Progenitor cell of endocrine pancreas (in vitro differentiated cells): ENCODE measurements around the gene ZDHHC14. TPM values are rescaled to one million over a fixed set of nuclear protein-coding genes. Genes with fewer than 3 reads are reported as not detected.

Experiments
- DNase-seq: peaks from one replicate; pipeline ENCODE4 v3.0.0; 2021; ENCODE audit warnings: low spot score; ENCODE audit not compliant: unreplicated experiment
- H3K27ac Mint-ChIP-seq: 2 replicates; pipeline ENCODE4 v1.8.0; 2021; ENCODE audit warnings: mild to moderate bottlenecking, moderate library complexity, mixed read lengths
- H3K27me3 Mint-ChIP-seq: 2 replicates; pipeline ENCODE4 v1.8.0; 2021; ENCODE audit warnings: mixed read lengths
- H3K36me3 Mint-ChIP-seq: 2 replicates; pipeline ENCODE4 v1.8.0; 2022; ENCODE audit warnings: mixed read lengths; ENCODE audit not compliant: insufficient read depth
- H3K4me1 Mint-ChIP-seq: 2 replicates; pipeline ENCODE4 v1.8.0; 2021; ENCODE audit warnings: low read depth, mixed read lengths
- H3K4me3 Mint-ChIP-seq: 2 replicates; pipeline ENCODE4 v1.8.0; 2021; ENCODE audit warnings: low read depth, mild to moderate bottlenecking, moderate library complexity, mixed read lengths
- H3K9me3 Mint-ChIP-seq: 2 replicates; pipeline ENCODE4 v1.8.0; 2021; ENCODE audit warnings: low read depth, mixed read lengths
- total RNA-seq: library from RNA; stranded (reverse); gene quantifications from 2 replicates; pipeline ENCODE4 v1.2.1, GENCODE V29; 2021
- TF ChIP-seq, protein P1 (sequence below): fragments of 200-600 bp; sonication (generic); IDR thresholded peaks from one replicate; pipeline ENCODE4 v1.5.0; 2021; ENCODE audit warnings: antibody characterized with exemption, mild to moderate bottlenecking; ENCODE audit not compliant: unreplicated experiment

ZDHHC14 gene
- total RNA-seq, 1 donor from 2014 or later, result 9.0 TPM

DNA sequence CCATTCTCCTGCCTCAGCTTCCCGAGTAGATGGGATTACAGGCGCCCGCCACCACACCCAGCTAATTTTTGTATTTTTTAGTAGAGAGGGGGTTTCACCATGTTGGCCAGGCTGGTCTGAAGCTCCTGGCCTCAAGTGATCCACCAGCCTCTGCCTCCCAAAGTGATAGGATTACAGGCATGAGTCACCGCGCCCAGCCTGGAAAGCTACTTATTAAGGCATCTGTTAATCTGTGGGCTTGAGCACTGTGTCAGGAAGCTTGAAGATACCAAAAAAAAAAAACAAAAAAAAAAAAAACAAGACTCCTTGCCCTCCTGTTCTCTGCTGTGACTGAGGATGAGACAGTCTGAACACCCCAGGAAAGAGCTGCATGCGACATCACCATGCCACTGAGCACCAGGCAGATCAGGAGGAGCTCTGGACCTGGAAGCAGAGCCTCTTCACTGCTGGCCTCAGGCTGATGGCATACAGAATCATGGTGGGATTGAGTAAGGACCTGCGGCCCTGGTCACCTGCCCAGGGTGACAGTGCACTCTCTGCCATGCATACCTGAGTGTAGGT, 275.5 kb downstream of the ZDHHC14 start:
- H3K36me3 Mint-ChIP-seq, result peaks cover 1% of the 10 kb centered on the region
- H3K4me1 Mint-ChIP-seq, result no peaks in the 10 kb centered on the region
- DNase-seq, result no peak
- TF ChIP-seq, protein P1, sequence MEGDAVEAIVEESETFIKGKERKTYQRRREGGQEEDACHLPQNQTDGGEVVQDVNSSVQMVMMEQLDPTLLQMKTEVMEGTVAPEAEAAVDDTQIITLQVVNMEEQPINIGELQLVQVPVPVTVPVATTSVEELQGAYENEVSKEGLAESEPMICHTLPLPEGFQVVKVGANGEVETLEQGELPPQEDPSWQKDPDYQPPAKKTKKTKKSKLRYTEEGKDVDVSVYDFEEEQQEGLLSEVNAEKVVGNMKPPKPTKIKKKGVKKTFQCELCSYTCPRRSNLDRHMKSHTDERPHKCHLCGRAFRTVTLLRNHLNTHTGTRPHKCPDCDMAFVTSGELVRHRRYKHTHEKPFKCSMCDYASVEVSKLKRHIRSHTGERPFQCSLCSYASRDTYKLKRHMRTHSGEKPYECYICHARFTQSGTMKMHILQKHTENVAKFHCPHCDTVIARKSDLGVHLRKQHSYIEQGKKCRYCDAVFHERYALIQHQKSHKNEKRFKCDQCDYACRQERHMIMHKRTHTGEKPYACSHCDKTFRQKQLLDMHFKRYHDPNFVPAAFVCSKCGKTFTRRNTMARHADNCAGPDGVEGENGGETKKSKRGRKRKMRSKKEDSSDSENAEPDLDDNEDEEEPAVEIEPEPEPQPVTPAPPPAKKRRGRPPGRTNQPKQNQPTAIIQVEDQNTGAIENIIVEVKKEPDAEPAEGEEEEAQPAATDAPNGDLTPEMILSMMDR, result no peak
- no peak overlapping the region for H3K4me3 Mint-ChIP-seq
- no peak overlapping the region for H3K27ac Mint-ChIP-seq
- no peaks in the 10 kb centered on the region for H3K27me3 Mint-ChIP-seq
- H3K9me3 Mint-ChIP-seq, result no peaks in the 10 kb centered on the region

DNA sequence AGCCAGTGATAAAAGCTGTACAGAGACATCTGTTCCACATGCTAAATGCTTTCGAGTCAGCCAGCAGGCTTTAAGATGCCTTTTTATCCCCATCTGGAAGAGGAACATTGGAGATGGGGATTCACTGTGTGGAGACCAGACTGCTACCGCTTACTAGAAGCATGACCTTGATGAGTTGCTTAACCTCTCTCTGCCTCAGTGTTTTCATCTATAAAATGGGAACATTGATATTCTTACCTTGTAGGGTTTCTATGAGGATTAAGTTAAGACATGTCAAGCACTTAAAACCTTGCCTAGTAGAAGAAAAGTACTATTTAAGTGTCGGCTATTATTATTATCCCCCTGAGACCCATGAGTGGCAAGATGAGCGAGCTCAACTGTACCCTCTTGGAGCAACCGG, 276.8 kb downstream of the ZDHHC14 start:
- H3K36me3 Mint-ChIP-seq, result peaks cover 1% of the 10 kb centered on the region
- H3K27ac Mint-ChIP-seq, result no peak overlapping the region
- no peak for DNase-seq
- H3K4me3 Mint-ChIP-seq, result no peak overlapping the region
- TF ChIP-seq, protein P1, result no peak
- H3K27me3 Mint-ChIP-seq, result no peaks in the 10 kb centered on the region
- no peaks in the 10 kb centered on the region for H3K4me1 Mint-ChIP-seq
- no peaks in the 10 kb centered on the region for H3K9me3 Mint-ChIP-seq

GRCh38 chr6:157658301-157658700, 277.3 kb downstream of the ZDHHC14 start:
- TF ChIP-seq, protein P1, result no peak
- H3K36me3 Mint-ChIP-seq, result no peaks in the 10 kb centered on the region
- no peak overlapping the region for H3K27ac Mint-ChIP-seq
- H3K9me3 Mint-ChIP-seq, result no peaks in the 10 kb centered on the region
- H3K4me3 Mint-ChIP-seq, result no peak overlapping the region
- H3K4me1 Mint-ChIP-seq, result no peaks in the 10 kb centered on the region
- no peaks in the 10 kb centered on the region for H3K27me3 Mint-ChIP-seq
- no peak for DNase-seq

GRCh38 chr6:157659536-157660271, 278.7 kb downstream of the ZDHHC14 start:
- Mint-ChIP-seq H3K4me3 (no peak overlapping the region), H3K27ac (no peak overlapping the region), H3K4me1 (no peaks in the 10 kb centered on the region), H3K36me3 (no peaks in the 10 kb centered on the region), H3K27me3 (no peaks in the 10 kb centered on the region), H3K9me3 (no peaks in the 10 kb centered on the region)
- no peak for DNase-seq
- TF ChIP-seq, protein P1, result no peak

GRCh38 chr6:157660414-157660813, 279.4 kb downstream of the ZDHHC14 start:
- no peak overlapping the region for H3K4me3 Mint-ChIP-seq
- no peaks in the 10 kb centered on the region for H3K4me1 Mint-ChIP-seq
- H3K27ac Mint-ChIP-seq, result no peak overlapping the region
- no peaks in the 10 kb centered on the region for H3K9me3 Mint-ChIP-seq
- H3K36me3 Mint-ChIP-seq, result no peaks in the 10 kb centered on the region
- no peak for DNase-seq
- no peaks in the 10 kb centered on the region for H3K27me3 Mint-ChIP-seq
- TF ChIP-seq, protein P1, result no peak
